NCI-H1436 (cell line): ENCODE results near the gene GABRD.

ENCODE experiments used
- DNase-seq: peaks from one replicate; lab custom pipeline; 2025; lab: John Stamatoyannopoulos, UW

Gene GABRD

DNA sequence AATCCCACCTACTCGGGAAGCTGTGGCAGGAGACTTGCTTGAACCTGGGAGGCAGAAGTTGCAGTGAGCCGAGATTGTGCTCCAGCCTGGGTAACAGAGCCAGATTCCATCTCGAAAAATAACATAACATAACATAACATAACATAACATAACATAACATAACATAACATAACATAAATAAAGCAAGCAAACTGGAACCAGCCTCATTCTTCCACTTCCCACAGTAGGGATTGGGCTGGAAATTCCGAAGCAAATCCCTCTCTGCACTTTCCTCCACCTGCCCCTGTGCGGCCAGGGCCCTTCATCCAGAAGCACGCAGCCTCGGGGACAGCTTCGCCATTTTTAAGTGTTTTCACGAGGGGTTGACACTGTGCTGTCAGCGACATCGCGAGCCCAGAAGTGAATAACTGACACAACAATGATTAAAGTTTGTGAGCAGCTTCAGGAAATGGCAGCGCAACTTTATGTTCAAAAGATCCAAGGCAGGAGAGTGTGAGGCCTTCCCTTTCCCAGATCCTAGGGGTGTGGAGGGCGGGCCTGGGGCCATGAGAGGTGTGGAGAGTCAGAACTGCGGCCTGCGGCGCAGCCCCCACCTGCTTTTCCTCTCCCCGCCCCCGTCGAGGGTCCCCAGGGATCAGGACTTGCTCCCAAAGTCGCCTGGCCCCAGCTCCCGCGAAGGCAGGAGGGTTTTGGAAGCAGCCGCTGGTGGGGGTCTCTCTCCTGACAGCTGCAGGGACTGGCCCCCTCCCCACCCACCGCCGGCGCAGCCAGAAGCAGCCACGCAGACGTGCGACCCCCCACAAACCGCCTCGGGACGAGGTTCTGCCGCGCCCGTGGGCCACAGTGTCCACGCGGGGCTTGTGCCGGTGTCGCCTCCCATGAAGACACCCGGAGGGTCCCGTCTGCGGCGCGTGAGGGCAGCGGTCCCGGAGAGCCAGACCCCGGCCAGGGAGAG lies 651 bp upstream of the GABRD start:
- DNase-seq = no peak

DNA sequence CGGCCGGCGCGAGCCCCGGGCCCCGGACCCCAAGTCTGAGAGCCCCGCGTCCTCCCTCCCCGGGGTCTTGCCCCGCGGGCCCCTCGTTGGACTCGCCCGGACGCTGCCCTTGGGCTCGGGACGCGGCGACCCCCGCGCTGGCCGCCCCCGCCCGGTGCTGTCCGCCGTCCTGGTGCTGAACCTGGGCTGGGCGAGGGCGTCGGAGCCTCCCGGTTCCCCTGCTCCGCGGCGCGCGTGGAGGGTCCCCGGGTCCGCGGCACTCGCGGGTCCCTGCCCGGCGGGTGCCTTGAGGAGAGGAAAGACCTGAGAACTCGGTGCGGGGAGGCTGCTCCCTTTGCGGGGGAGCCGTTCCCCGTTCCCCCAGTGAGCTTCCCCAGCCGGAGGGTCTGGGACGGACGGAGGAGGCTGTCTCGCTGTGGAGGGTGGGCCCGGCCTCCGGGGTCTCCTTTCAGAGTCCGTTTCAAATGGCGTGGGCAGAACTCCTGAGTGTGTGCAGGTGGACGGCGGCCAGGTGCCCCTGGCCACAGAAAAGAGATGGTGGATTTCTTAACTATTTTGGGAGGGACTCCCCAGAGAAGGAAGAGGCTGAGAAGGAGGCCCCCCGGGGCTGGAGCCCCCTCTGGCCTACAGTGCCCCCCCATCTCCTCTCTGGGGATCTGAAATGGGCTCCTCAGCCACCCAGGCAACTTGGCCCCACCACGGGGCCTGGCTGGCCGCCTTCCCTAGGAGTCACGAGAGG lies 595 bp downstream of the GABRD start:
- no peak for DNase-seq

DNA sequence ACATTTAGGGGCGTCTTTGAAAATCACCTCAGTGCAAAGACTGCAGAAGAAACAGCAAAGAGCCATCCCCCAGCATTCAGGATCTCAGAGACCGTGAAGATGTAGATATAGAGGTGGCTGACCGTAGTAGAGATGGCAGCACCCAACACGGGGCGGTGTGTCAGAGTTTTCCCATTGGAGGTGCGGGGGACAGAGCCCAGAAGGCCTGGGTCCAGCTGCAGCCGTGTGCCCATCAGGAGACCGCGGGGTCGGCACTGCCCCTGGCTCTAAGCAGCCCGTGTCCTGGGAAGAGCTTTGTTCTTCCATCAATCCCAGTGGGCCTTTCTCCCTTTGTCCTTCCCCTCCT lies 1.1 kb downstream of the GABRD start:
- DNase-seq = no peak

DNA sequence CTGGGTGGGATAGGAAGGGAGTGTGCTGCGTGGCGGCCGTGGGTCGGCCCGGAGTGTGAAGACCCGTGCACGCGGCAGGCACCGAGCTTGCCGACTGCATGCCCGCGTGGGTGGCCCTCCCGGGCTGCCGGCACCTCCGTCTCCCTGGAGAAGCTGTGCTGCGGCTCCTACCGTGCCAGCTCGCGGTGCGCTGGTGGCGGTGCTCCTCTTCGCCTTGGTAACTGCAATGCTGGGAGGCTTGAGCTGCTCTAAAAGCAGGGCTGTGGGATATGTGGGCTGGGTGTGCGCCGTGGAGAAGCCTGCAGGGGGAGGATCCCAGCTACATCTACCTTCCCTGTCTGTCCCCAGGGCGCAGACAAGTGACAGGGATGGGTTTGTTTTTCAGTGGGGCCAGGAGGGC lies 2.4 kb downstream of the GABRD start:
- no peak for DNase-seq

DNA sequence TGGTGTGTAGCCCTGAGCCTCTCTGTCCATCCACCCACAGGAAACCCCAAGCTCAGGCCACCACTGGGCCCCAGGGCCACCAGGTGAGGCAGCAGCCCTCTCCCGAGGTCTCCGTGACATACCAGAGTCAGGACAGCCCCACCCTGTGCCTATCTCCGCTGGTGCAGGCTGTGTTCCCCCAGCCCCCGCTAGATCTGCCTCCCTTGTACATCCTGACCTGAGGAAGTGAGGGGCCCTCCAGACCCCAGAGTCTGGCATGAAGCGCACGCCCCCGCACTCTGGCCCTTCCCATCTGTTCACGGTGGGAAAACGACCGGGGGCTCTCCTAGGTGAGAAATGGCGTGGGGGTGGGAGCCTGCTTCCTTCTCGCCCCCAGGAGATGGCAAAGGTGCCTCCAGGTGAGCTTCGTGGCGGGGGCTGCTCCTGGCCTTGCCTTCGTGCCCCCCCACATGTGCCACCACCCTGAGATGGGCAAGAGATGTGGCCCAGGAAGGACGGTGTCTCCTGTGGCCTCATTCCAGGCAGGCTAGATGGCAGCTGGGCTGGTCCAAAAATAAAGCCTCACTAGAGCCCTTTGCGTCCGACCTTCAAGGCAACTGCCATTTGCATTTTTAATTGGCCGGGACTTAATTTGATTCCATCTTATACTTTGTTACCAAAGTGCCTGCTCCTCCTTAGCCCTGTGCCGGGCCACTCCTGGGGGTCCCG lies 3.1 kb downstream of the GABRD start:
- no peak for DNase-seq

DNA sequence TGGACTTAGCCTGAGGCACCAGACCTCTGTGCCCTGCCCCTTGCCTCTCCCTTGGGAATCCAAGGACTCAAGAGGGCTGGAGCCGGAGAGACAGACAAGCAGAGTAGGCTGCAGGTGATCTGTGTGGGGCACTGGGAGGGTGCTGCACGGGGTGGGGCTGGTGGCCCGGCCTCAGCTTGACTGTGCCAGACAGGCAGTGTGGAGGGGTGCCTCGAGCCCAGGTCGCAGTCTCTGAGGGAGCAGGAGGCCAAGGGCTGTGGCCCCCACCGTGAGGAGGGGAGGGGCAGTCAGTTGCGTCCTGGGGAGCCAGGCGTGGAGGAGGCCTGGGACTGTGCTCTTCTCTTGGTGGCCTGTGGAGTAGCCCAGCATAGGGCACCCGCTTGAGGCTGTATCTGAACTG lies 4.0 kb downstream of the GABRD start:
- DNase-seq = no peak

DNA sequence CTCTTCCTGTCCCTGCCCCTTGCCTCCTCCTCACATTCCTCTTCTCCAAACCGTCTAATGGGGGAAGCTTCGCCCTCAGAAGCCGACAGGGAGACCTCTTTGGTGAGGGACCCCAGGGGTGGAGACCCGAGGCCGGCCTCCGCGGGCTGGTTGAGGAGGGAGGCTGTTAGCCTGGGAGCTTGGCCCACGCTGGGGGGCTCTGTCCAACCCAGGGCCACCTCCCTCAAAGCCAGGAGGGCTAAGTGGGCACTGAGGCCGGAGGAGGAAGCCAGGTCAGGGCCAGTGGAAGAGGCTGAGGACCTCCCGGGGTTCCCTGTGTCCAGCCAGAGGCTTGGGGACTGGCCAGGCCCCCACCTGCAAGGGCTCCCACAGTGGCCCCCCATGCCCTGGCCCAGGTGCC lies 5.3 kb downstream of the GABRD start:
- DNase-seq = no peak

DNA sequence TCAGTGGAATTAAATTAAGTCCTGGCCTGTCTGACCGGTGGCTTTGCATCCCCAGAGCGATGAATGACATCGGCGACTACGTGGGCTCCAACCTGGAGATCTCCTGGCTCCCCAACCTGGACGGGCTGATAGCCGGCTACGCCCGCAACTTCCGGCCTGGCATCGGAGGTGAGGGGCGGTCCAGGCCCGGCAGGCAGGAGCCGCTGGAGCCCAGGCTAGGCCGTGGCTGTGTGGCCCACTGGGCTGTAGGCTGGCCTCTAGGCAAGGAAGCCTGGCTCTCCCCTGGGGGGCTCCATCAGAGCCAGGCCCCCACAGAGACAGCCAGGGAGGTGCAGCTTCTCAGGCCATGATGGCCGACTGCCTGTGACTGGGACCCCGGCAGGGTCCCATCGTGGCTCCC lies 5.7 kb downstream of the GABRD start:
- no peak for DNase-seq

DNA sequence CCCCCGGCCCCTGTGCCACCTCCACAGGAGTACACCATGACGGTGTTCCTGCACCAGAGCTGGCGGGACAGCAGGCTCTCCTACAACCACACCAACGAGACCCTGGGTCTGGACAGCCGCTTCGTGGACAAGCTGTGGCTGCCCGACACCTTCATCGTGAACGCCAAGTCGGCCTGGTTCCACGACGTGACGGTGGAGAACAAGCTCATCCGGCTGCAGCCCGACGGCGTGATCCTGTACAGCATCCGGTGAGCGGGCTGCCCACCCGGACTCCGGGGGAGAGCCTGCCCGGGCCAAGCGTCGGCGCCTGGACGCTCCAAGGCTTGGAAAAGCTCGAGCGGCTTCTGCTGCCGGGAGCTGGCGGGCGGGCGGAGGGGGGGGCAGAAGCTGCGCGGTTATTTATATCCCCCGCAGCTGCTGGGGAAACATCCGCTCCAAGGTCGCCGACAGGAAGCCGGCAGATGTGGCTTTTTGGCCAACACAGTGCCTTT lies 6.4 kb downstream of the GABRD start:
- no peak for DNase-seq

DNA sequence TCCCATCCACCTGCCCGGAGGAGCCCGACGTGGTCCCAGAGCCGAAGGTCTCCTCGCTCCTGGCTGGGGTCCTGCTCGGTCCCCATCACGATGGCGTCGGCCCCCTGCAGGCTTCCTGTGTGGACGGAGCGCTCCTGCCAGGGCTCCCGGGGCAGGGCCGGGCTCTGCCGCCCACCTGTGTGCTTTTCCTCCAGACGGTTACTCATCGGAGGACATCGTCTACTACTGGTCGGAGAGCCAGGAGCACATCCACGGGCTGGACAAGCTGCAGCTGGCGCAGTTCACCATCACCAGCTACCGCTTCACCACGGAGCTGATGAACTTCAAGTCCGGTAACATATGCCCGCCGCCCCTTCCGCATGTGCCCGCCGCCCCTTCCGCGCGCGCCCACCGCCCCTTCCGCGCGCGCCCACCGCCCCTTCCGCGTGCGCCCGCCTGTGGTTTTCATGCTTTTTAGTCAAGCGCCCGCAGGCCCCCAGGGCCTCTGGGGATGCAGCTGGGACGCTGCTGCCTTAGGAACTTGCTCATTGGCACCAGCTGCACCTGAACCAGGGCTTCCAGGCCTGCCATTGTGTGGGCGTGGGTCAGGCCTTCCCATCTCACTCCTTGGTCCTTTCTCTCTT lies 8.9 kb downstream of the GABRD start:
- DNase-seq = no peak

DNA sequence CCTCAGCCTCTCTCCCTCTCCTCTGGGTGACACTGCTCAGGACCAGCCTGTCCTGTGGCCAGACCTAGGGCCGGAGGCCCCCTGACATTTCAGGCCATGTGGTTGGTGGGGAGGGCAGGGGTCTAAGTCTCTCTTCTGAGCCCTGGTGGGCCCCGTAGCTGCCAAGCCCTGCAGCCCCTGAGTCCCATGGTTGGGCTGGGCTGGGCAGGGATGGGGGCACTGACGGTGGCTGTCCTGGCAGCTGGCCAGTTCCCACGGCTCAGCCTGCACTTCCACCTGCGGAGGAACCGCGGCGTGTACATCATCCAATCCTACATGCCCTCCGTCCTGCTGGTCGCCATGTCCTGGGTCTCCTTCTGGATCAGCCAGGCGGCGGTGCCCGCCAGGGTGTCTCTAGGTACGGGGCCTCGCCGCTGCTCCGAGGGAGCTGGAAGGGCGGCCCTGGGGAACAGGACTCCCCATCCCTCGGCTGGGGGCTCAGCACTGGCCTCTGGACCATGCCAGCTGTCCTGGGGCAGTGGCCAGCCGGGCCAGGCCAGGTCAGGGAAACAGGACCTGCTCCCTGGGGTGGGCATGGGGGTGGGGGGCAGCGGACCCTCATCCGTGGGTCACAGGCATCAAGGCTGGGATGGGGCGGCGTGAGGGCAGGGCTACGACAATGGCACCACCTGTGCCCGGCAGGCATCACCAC lies 9.9 kb downstream of the GABRD start:
- DNase-seq = no peak

DNA sequence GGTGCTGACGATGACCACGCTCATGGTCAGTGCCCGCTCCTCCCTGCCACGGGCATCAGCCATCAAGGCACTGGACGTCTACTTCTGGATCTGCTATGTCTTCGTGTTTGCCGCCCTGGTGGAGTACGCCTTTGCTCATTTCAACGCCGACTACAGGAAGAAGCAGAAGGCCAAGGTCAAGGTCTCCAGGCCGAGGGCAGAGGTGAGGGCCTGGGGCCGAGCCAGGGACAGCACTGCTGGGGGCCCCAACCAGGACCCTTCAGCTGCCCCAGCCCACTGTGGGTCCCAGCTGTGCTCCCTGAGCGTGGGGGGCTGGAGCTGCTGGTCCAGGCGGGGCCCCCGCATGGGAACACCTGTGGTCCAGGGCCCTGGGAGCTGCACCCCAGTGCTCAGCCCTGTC lies 10.4 kb downstream of the GABRD start:
- no peak for DNase-seq

DNA sequence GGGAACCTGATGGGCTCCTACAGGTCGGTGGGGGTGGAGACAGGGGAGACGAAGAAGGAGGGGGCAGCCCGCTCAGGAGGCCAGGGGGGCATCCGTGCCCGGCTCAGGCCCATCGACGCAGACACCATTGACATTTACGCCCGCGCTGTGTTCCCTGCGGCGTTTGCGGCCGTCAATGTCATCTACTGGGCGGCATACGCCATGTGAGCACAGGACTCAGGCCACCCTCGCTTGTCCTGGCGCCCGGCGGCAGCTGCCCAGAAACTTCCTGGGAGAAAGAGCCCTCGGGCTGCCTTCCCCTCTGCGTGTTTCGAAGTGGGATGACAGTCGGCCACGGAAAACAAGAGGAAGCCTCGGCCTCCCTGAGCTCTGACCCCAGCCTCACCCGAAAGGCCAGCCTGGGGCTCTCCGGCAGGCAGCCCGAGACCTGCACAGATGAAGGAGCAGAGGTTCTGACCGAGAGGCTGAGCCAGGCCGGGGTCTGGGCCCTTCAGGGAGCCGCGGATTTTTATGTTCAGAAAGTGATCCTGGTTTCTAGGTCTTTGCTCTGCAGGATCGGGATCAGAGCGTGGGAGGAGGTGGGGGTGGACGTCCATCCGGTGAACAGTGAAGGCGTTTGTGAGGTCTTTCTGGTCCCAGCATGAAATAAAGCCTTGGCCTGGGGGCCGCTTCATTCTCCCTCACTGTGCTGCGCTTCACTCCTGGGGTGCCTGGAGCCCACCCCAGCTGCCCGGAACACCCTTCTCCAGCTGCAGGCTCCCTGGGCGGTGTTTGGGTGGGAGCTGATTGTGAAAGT lies 11.1 kb downstream of the GABRD start:
- no peak for DNase-seq

DNA sequence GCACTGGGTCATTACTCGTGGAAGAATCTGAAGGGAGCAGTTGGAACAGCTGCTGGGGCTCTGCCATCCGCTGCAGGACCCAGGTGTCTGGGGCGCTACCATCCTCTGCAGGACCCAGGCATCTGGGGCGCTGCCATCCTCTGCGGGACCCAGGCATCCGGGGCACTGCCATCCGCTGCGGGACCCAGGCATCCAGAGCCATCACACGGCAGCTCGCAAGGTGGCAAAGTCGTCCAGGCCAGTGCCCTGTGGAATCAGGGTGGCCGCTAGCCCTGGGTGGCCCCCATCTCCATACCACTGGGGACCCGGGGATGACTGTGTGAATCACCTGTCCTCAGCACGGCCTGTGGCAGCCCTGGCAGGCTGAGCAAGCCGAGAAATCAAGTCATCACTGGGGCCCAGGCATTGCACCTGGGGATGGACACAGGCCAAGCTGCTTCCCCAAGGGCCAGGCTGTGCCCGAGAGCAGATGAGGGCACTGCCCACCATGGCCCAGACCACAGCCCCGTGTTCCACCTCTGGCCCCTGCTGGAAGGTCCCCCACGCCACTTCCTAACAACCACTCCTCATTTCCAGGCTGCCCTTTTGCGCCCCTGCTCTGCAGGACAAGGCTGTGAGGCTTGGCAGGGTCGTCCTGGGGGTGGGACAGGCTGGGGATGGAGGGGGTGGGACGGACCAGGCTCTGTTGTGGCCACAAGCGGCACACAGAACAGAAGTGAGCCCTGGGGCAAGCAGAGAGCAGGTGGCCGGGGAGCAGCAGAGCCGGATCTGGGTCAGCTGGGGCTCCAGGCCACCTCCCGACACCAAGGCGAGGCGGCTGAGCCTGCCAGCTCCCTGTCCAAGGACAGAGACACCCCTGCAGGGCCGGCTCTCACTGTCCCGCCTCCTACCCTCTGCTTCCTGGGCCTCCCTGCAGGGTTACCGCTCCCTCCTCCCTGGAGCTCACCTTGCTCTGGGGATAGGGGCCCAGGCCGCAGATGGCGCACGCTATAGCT lies 12.7 kb downstream of the GABRD start:
- no peak for DNase-seq

DNA sequence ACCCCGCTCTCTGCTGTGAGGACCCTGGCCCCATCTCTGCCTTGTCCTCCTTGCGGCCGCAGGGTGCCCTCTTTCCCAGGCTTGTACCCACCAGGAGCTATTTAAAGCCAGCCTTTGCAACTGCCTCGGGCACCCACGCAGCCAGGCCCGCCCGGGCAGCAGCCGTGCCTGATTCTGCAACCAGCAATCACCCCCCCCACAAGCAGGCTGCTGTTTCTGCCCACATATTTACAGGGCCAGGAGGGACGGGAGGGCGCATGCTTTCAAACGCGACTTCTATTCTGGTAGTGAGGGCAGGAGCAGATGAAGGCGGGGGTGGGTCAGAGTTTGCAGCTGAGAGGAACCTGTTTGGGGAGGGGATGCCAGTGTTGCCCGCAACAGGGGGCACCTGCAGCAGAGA lies 13.6 kb downstream of the GABRD start:
- no peak for DNase-seq

DNA sequence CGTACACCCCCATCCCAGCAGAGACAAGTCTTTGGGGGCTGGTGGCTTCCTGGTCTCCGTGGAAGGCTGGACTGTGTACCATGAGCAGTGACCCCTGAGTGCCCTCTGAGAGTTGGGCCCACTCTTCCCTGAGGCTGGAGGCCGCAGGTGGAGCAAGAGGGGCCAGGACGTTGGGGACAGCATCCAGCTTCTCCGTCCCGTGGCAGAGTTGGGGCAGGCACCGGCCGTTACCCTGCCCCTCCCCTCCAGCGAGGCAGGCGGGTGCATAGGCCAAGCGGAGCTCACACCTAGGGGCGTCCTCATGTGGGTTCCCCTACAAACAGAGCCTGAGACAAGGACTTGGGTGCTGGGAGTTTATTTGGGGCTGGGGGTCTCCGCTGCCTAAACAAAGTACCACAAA lies 14.0 kb downstream of the GABRD start:
- no peak for DNase-seq

DNA sequence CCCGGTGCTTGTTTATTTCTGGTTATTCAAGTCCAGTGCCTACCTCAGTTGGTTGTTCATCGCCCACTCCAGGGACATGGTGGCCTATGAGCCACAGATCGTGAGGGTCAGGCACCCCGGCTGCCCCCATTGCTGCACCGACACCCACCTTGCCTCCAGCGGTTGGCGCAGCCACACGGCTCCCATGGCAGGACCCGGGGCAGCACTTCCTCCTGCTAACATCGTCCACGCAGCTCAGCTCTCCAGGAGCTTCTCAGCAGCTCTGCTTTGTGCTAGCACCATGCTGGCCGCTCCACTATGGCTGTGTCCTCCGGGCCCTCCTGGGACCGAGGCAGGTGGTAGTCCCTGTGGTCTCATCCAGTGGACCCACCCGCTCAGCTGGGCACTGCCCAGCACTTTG lies 17.1 kb downstream of the GABRD start:
- no peak for DNase-seq

DNA sequence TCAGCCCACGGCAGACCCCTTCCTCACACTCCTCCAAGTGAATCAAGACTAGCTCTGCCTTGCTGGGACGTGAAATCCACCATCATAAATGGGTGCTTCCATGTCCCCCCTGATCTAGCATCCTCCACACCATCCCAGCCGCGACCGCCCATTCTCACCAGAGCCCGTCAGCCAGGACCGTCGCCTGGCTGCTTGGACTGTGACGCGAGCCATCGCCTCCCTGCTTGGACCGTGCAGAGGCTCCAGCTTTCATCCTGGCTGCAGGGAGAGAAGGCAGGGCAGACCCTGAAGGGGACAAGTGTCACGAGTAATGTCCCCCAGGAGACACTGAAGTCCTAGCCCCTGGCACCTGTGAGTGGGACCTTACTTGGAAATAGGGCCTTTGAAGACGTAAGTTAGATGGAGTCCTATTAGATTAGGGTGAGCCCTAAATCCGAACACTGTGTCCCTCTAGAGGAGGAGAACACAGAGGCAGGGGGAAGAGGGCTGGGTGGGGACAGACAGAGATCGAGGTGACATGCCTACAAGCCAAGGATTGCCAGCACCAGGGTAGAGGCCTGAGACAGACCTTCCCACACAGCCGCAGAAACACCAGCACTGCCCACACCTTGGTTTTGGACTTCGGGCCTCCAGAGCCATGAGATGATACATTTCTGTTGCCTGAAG lies 18.3 kb downstream of the GABRD start:
- DNase-seq = no peak

DNA sequence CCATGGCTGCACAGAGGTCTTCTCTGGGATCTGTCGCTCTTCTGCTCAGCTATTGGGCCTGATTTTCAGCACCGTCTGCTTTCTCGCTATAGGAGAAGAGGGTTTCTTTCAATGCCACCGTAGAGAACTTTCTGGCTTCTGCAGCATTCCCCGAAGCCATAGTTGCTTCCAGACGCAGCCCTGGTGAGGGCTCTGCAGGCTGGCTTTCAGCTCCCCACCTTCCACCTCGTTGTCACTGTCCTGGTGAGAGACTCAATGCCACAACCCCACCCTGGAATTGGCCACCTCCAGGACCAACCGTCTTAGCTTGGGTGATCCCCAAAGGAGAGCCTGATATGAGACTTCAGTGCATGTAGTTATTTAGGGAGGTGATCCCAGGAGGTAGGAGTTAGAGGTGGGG lies 19.1 kb downstream of the GABRD start:
- no peak for DNase-seq
